ENCODE measurements around the gene BCL2. TPM values are rescaled to one million over a fixed set of nuclear protein-coding genes. Genes with fewer than 3 reads are reported as not detected.

BCL2 gene
- total RNA-seq, 1 donor from 2014 or later = 9.3 TPM

DNA sequence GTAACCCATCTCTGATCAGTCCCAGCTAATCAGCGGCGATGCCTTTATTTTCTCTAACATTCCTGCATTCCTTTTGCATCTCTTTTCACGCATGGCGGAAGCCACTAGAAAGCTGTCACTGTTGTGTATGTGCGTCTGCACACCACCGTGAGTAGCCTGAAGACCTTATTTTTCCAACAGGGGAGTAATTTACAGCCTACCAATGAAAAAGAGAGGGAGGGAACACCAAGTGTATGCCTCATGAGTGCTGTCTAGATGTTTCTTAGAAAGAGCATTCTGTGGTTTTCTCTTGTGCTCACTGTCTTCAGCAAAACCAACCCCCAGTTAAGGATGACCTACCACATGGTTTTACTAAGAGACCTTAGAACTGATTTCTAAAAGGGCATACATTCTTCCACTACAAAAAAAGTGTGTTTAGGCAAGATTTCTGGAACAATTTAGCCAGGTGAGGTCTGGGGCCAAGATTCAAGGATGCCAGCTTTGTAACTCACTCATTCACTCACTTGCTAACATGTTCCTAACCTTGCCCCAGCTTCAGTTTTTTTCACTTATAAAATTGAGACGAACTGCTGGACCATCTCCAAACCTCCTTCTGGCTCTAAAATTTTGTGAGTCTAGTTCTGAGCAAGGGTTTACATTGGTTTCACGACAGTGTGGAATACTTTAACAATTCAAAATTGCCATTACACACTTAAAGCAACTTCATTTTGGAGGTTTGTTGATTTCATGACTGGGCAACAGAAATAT is 51.4 kb downstream of the BCL2 start:
- H3K9me3 Mint-ChIP-seq = no peaks in the 10 kb centered on the region
- H3K27ac Mint-ChIP-seq = no peak overlapping the region
- H3K36me3 Mint-ChIP-seq = no peaks in the 10 kb centered on the region
- no peak overlapping the region for H3K4me3 Mint-ChIP-seq
- peaks cover 2% of the 10 kb centered on the region for H3K4me1 Mint-ChIP-seq
- TF ChIP-seq, protein P1, sequence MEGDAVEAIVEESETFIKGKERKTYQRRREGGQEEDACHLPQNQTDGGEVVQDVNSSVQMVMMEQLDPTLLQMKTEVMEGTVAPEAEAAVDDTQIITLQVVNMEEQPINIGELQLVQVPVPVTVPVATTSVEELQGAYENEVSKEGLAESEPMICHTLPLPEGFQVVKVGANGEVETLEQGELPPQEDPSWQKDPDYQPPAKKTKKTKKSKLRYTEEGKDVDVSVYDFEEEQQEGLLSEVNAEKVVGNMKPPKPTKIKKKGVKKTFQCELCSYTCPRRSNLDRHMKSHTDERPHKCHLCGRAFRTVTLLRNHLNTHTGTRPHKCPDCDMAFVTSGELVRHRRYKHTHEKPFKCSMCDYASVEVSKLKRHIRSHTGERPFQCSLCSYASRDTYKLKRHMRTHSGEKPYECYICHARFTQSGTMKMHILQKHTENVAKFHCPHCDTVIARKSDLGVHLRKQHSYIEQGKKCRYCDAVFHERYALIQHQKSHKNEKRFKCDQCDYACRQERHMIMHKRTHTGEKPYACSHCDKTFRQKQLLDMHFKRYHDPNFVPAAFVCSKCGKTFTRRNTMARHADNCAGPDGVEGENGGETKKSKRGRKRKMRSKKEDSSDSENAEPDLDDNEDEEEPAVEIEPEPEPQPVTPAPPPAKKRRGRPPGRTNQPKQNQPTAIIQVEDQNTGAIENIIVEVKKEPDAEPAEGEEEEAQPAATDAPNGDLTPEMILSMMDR (IDR thresholded peaks at IDR 0.05; ENCODE audit: unreplicated experiment) = no peak
- no peak for DNase-seq (ENCODE audit: low spot score in 2 of 2, unreplicated experiment in 2 of 2)
- H3K27me3 Mint-ChIP-seq (ENCODE audit: low read depth) = no peaks in the 10 kb centered on the region

DNA sequence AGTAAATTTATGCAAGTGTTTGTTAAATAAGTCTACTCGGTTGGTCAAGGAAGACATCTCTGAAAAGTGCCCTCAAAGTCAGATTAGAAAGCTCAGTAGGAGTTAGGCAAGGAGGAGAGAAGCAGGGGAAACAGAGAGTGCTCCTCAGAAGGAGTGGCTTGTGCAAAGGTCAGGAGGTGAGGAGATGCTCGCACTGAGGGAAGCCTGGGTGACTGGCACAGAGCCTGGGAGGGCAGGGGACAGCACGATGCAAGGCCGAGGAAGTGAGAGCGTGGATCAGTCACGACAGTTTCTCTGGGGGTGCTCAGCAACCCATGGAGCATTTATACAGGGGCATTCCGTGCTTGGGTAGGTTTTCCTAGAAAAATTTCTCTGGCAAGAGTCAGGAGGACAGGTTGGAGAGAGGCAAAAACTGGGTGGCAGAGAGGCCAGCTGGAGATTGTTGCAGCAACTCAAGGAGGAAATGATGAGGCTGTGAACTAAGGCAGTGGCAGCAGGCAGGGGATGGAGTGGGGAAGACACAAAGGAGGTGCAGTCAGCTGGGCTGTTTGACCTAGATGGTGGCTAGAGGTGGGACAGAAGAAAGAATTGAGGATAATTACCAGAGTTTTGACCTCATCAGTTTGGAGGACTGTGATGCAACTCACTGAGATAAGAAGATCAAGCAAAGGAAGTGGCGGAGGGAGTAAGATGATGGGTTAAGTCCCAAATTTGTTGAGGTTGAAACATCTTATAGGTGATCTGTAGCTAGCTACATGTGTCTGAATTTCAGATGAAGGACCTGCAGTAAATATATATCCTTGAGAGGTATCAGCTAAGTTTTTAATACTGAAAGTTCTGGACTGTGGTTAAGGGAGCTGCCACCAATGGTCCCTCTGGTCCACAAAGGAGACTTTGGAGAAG is 52.4 kb downstream of the BCL2 start:
- Mint-ChIP-seq H3K27ac (no peak overlapping the region), H3K4me3 (no peak overlapping the region), H3K9me3 (no peaks in the 10 kb centered on the region), H3K36me3 (no peaks in the 10 kb centered on the region), H3K4me1 (peaks cover 5% of the 10 kb centered on the region), H3K27me3 (ENCODE audit: low read depth) (no peaks in the 10 kb centered on the region)
- TF ChIP-seq, protein P1 (IDR thresholded peaks at IDR 0.05; ENCODE audit: unreplicated experiment) = no peak
- DNase-seq (ENCODE audit: low spot score in 2 of 2, unreplicated experiment in 2 of 2) = no peak

DNA sequence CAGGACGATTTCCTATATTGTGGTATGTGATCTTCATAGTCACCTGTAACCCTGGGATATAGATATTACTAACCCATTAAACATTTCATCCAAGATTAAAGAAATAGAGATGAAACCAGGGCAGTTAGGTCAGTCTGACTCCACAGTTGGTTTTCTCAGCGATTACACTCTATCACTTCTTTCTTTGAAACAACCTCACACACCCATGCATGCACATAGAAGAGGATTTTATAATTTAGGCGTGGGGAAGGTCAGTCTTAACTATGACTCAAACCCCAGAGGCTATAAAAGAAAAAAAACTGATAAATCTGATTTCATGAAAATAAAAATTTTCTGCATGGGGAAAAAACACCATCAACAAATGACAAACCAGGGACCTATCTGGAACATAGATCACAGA is 54.2 kb downstream of the BCL2 start:
- no peaks in the 10 kb centered on the region for H3K36me3 Mint-ChIP-seq
- H3K9me3 Mint-ChIP-seq = peaks cover 3% of the 10 kb centered on the region
- H3K4me1 Mint-ChIP-seq = peaks cover 15% of the 10 kb centered on the region
- TF ChIP-seq, protein P1 (IDR thresholded peaks at IDR 0.05; ENCODE audit: unreplicated experiment) = no peak
- H3K4me3 Mint-ChIP-seq = no peak overlapping the region
- no peak for DNase-seq (ENCODE audit: low spot score in 2 of 2, unreplicated experiment in 2 of 2)
- no peaks in the 10 kb centered on the region for H3K27me3 Mint-ChIP-seq (ENCODE audit: low read depth)
- H3K27ac Mint-ChIP-seq = no peak overlapping the region

DNA sequence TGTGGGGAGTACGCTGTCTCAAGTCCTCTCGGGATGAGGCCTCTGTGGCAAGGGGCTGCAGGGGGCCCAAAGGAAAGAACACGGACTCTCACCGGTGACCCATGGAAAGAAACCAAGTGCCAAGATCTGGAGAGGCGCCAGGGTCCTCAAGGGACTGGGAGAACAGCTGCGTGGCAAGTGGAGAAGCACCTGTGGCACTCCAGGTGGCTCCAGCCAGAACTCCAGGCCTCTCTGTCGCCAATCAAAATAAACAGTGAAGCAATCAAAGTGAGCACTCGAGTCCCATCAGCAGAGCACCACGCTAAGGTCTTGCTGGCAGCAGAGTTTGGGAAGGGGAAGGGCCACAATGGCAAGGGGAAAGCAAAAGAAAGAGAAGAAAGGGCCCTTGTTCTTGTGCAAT is 54.7 kb downstream of the BCL2 start:
- Mint-ChIP-seq H3K4me3 (no peak overlapping the region), H3K27me3 (ENCODE audit: low read depth) (no peaks in the 10 kb centered on the region), H3K27ac (no peak overlapping the region), H3K36me3 (no peaks in the 10 kb centered on the region), H3K4me1 (peaks cover 20% of the 10 kb centered on the region), H3K9me3 (peaks cover 3% of the 10 kb centered on the region)
- TF ChIP-seq, protein P1 (IDR thresholded peaks at IDR 0.05; ENCODE audit: unreplicated experiment) = no peak
- no peak for DNase-seq (ENCODE audit: low spot score in 2 of 2, unreplicated experiment in 2 of 2)

DNA sequence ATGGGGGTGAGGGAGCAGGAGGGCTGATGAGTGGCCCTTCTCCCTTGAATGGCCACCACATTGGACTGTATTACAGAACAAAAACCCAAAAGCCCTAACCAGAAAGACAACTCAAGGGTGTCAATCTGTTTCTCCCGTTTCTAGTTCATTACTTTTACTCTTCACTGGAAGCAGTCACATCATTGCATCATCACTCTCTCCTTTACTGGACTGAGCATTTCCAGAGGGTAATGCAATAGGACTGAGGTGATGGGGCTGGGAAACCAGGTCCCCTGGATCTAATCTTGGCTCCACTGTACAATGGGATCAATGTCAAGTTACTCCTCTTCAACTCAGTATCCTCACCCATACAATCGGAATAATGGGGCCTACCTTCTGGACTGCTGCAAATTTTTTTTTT is 56.1 kb downstream of the BCL2 start:
- no peak for DNase-seq (ENCODE audit: low spot score in 2 of 2, unreplicated experiment in 2 of 2)
- Mint-ChIP-seq H3K27me3 (ENCODE audit: low read depth) (no peaks in the 10 kb centered on the region), H3K4me1 (peaks cover 34% of the 10 kb centered on the region), H3K4me3 (no peak overlapping the region), H3K36me3 (no peaks in the 10 kb centered on the region), H3K27ac (no peak overlapping the region), H3K9me3 (peaks cover 3% of the 10 kb centered on the region)
- TF ChIP-seq, protein P1 (IDR thresholded peaks at IDR 0.05; ENCODE audit: unreplicated experiment) = no peak

Measured in mesothelial cell of epicardium (in vitro differentiated cells).